ENCODE data around the gene USF2.
"Not testable (repeated sequence)": the region's sequence is repeated elsewhere in the genome, so short reads cannot be mapped to it uniquely, and the experiment has no call there.

The USF2 gene

DNA sequence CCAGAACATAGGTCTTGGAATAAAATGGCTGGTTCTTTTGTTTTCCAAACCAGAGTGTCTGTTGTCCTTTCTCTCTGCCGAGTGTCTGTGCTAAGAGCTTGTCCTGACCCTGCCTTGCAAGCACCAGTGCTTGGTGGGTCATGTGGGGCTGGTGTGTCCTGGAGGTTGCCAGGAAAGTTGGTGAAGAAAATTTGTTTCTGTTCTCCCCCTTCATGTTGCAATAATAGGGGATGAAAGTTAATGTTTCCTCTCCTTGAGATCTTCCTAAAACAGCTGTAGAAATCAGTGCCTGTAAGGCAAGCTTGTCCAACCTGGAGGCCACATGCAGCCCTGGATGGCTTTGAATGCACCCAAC is 16.3 kb downstream of the USF2 start:
- H3K27ac ChIP-seq = no peak overlapping the region
- TF ChIP-seq ZFX (IDR thresholded peaks at IDR 0.05) (no peak), CTCF (conservative IDR thresholded peaks at IDR 0.05) (no peak)

GRCh38 chr19:35285465-35285864 is 16.7 kb downstream of the USF2 start:
- not testable (repeated sequence) for H3K27ac ChIP-seq

DNA sequence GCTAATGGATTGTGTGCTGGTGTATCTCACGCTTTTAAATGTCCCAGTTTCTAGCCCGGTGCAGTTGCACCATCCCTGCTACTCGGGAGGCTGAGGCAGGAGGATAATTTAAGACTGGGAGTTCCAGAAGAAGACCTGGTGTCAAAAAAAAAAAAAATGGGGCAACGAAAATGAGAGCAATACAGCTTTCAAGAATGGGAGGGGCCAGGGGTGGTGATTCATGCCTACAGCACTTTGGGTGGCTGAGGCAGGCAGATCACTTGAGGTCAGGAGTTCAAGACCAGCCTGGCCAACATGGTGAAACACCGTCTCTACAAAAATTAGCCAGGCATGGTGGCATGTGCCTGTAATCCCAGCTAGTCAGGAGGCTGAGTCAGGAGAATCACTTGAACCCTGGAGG is 17.3 kb downstream of the USF2 start:
- H3K27ac ChIP-seq = not testable (repeated sequence)

DNA sequence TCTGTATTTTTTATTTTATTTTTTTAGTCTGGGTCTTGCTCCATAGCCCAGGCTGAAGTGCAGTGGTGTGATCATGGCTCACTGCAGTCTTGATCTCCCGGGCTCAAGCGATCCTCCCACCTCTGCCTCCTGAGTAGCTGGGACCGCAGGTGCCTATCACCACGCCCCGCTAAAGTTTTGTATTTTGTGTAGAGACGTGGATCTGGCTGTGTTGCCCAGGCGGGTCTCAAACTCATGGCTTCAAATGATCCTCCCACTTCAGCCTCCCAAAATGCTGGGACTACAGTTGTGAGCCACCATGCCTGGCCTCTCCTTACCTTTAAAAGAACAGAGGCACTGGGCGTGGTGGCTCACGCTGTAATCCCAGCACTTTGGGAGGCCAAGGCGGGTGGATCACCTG is 19.0 kb downstream of the USF2 start:
- TF ChIP-seq CTCF (conservative IDR thresholded peaks at IDR 0.05) (no peak), ZFX (IDR thresholded peaks at IDR 0.05) (no peak)
- no peak overlapping the region for H3K27ac ChIP-seq

DNA sequence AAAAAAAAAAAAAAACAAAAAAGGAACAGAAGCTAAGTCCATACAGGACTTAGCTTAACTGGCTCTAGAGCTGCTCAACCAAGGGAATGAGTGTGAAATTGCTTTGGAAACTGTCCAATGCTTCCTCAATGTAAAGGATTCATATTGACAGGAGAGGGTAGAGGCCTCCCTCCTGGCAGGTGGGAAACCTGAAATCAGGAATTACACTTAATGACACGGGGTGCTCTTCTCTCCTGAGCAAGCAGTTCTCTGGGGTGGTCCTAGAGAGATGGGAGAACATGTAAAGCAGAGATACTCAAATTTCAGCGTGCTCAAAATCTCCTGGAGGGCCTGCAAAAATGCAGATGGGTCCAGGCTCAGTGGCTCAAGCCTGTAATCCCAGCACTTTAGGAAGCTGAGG is 19.6 kb downstream of the USF2 start:
- TF ChIP-seq CTCF (conservative IDR thresholded peaks at IDR 0.05) = no peak
- no peak for TF ChIP-seq ZFX (IDR thresholded peaks at IDR 0.05)
- H3K27ac ChIP-seq = no peak overlapping the region

DNA sequence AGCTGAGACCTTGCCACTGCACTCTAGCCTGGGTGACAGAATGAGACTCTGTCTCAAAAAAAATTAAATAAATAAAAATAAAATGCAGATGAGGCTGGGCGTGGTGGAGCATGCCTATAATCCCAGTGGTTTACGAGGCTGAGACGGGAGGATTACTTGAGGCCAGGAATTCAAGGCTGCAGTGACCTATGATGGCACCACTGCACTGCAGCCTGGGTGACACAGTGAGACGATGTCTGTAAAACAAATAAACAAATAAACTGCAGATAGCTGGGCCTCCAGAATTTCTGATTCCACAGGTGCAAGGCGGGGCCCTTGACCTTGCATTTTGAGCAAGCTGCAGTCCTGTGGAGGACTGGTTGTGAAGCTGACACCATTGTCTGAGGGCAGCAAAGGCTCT is 20.1 kb downstream of the USF2 start:
- H3K27ac ChIP-seq = no peak overlapping the region
- TF ChIP-seq CTCF (conservative IDR thresholded peaks at IDR 0.05) (no peak), ZFX (IDR thresholded peaks at IDR 0.05) (no peak)

DNA sequence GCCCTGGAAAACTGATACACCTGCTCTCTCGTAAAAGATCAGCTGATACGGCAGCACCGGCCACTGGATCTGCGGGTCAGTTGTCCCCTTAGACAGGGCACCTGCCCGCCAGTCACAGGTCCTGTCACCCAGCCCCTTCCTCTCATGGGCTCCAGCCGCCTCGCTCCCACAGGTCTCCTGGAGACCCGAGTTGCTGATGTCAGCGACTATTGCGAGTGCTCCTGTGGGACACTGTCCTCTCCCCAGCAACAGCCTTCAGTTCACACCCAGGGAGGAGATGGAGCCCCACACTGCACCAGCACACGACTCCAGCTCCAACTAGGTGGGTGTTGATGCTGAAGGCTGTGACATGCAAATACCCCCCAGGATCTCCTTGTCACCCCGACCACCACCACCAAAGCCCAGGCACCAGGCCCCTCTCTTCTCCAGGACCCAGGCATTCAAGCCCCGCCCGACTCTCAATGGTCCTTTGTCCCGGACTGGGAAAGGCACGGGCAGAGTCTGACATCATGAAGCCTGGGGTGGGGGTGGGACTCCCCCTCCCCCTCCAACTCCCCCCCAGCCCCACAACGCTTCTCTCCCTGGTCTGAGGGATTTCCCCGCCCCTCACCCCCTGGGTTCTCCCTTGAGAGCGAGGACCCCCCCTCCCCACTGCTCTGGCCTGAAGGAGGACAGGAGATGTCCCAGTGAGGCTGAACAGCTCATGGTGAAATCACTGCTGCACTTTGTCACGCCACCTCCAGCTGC is 21.8 kb downstream of the USF2 start:
- TF ChIP-seq CTCF (conservative IDR thresholded peaks at IDR 0.05) (no peak), ZFX (IDR thresholded peaks at IDR 0.05) (no peak)
- no peak overlapping the region for H3K27ac ChIP-seq

- TF ChIP-seq CTCF (conservative IDR thresholded peaks at IDR 0.05) = no peak
- TF ChIP-seq ZFX (IDR thresholded peaks at IDR 0.05) = no peak
- no peak overlapping the region for H3K27ac ChIP-seq
Observed at GRCh38 chr19:35291259-35291658, 22.5 kb downstream of the USF2 start.
